Stimulated activated CD8-positive, alpha-beta memory T cell treated with anti-CD3 and anti-CD28 coated beads, Interleukin-7, amount 100 ng/mL, for 48 hours (primary cell): Measurements from ENCODE around the gene EML4.

ENCODE experiments used
- DNase-seq, 2 donors: peaks; one replicate each; pipeline ENCODE4 v3.0.0-alpha.2; 2020; ENCODE audit warnings: low read depth in 1 of 2; ENCODE audit errors: extremely low read depth in 1 of 2

EML4 gene

DNA sequence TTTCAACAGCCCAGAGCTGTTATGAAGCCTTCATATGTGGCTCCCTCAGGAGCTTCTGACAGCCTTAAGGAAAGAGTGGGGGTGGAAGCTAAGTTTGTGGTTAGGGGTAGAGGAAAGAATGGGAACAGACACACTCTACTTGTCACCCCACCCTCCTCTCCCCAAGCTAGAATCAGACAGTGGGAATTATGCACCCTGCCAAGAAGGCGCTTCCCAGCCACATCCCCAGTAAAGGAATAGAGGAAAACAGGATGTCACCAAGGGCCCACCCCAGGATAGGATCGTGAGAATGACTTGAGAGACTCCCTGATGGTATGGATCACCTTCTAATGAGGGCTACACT is 32.4 kb upstream of the EML4 start:
- no peak for DNase-seq

GRCh38 chr2:42137125-42137841 is 31.9 kb upstream of the EML4 start:
- no peak for DNase-seq

GRCh38 chr2:42138163-42139015 is 30.8 kb upstream of the EML4 start:
- DNase-seq = no peak

DNA sequence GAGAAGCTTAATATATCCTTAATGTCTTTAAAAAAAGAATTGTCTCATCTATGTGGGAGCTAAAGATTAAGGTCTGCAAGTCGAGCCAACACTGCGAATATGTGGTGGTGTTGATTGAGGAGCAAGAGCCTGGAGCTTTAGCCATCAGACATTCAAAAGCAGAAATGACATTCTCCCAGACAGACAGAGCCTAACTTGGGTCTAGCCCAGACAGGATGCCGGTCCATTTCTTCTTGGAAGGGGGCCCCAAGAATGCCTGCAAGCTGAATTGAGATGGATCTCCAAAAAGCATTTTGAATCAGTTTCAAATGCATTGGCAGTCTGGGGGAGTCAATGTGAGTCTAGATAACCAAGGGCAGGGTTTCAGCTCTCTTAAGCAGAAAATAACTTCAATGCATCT is 30.1 kb upstream of the EML4 start:
- DNase-seq = no peak

GRCh38 chr2:42140496-42140895 is 28.7 kb upstream of the EML4 start:
- DNase-seq = no peak

DNA sequence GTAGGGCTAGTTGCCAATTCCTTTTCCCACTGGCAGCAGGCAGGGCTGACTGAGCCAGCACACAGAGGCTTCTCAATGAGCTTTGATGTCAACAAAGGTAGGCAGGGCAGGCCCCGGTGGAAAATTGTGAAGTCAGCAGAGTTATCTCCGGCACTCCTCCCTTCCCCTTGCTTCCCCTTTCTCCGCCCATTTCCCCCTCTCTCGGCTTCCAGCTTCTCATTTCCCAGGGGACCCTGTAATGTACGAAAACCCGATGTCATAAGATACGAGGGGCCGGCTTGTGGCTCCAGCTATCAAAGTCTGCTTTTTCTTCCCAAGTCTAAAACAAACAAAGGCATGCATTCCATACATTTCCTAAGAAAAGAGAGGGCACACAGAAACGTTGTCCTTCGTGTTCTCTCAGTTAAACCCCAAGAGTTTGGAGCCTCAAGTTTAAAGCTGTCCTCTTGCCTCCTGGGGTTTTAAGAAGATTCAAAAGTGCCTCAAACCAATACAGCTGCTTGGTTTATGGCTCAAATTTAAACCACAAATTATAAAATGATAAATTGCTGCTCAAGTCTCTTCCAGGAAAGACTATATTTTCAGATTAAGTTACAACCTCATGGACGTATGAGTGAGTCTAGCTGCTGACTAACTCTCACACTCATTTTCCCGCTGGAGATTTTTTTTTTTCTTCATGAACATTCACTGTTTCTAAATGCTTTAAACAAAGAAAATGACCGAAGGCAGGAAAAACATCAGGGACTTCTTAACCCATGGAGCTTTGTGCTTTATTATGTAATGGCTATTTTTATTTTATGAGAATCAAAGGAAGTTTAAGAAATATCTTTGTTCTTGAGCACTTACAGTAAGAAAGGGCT is 27.2 kb upstream of the EML4 start:
- DNase-seq = no peak

DNA sequence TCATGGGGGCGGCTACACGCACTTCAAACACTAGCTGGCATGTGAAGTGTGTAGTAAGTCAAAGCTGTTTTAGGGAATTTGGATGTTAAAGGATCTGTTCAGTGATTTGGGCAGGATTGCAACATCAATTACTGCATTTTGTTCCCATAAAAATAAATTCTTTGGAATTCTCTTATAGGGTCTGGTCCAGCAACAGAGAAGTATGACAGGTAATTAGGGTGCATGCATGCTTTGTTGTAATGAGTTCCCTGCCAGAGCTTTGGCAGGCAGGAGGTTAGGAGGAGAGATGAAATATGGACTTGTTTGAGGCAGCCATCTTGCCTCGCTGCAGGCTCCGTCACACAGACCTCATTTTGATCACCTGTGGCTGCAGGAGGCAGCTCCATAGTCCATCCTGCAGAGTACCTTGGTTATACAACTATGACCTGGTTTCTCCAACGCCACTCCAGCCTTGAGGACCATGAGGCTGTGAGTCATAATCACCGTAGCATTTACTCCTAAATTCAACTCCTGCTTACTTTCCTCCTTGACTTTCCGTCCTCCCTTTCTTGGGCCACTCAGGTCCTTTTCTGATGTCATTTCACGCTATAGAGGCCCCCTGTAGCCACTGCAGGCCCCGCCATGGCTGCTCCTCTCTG is 26.5 kb upstream of the EML4 start:
- no peak for DNase-seq

- DNase-seq = no peak
These were observed 21.4 kb upstream of the EML4 start for GRCh38 chr2:42147641-42148274.

- no peak for DNase-seq
These were observed 19.0 kb upstream of the EML4 start for GRCh38 chr2:42150159-42150558.

DNA sequence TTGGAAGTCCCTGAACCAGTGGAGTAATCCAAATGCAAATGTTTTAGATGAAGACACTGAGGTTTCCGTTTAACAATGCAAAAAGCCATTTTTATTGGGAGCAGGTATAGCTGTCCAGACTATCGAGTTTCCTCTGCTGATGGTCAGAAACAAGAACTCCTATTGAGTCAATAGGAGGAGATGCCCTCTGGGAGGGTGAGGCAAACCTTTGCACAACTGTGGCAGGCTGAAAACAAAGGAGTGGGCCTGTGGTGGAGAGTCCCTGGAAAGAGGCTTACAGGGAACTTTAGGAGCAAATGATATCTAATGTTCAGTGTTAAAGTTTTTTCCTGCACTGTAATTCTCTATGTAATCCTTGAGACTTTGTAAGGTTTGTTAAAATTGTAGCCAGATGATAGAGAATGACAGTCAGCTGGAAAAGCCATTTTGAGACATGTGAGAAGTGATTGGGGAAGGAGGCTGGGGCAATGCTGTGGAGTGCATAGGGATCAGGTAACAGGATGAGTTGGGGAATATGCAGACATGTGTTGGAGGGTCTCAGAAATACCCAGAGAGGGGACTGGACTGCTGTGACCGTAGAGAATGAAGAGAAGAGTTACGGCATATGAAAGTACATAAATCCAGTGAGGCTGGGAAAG is 15.1 kb upstream of the EML4 start:
- DNase-seq = no peak

GRCh38 chr2:42156721-42157120 is 12.4 kb upstream of the EML4 start:
- no peak for DNase-seq

DNA sequence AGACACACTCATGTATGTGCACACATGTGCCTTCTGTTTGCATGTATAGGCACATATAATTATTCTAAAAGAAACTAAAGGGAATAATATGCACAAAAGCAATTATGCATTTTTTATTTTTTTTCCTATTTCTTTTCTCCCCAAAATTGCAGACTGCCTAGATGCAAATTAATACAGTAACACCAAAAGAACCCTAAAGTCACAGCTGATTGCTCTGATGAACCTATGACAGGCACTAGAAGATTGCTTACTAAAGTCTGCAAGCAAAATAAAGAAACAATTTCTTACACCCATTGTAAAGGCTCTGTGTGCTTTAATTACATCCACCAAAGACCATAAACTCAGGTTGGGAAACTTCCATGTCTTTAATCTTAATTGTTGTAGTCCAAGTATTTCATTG is 7.7 kb upstream of the EML4 start:
- no peak for DNase-seq

DNA sequence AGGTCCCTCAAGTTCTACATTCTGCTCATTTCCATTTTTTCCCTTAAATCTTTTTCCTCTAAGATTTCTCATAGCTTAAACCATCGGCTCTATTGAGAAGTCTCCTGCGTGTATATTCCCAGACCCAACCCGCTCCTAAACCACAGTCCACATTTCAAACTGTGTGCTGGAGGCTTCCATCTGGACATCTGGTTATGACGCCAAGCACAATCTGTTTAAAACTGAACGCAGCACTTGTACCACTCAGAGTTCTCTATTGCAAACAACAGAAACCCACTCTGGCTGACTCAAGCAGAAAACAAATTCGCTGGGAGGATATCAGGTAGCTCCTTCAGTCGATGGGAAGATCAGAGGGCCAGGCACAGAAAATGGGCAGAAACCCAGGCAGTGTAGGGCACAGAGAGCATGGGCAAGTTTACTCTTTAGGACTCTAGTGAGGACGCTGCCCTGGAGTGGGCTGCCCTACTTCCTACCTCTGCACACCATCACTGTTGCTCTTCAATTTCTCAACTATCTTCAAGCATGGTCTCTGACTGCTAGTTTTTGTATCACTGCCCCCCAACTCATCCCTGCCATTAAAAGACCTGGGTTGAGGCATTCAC is 5.6 kb upstream of the EML4 start:
- no peak for DNase-seq

DNA sequence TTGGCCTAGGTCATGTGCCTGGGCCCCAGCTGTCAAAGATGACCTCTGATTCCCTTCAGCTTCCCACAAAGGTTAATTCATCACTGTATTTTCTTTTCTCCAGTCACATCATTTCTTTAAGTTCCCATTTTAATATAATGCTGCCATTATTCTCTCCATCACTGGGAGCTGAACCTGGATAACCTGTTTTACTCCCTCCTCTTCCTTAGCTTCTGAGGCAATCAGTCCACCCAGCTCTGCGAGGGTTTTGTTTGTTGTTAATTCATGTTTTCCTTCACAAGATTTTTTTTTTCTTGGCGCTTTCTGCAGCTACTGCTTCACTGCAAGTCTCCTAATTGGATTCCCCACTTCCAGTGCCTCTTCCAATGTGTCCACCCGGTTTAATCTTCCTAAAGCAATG is 5.1 kb upstream of the EML4 start:
- DNase-seq = no peak

GRCh38 chr2:42164971-42165370 is 4.2 kb upstream of the EML4 start:
- no peak for DNase-seq

- no peak for DNase-seq
These were observed 1.7 kb upstream of the EML4 start for GRCh38 chr2:42167458-42167857.

GRCh38 chr2:42168459-42169099 is 574 bp upstream of the EML4 start:
- DNase-seq = no peak

DNA sequence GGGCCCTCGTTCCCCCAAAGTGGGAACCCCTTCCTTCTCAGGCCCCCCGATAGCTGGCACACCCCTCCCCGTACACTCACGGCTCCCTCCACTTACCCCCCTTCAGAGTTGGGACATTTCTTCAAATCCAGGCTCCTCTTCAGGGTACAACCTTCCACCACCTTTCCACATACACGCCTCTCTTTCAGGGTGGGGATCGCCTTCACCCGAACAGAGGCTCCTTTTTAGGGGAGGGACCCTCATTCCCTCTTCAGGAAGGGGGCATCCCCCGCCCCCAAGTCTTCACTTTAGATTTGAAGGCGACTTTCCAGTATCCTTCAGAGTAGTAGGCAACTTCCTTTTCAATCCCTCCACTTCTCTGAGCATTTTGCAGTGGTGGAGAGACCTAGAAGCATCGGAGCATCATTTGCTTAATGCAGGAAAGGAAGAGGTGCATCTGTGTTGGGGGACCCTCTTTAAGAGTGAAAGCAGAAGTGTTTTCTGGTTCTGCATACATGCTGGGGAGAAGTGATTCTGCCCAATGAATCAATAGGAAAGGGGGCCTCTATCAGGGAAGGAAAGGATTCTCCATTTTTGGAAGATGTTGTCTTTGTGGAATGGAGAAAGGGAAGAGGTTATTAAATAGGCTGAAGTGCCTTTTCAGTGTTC is 845 bp downstream of the EML4 start:
- no peak for DNase-seq
